HepG2 (cell line): ENCODE measurements around the gene SCGB1D1. TPM values are rescaled to one million over a fixed set of nuclear protein-coding genes. Genes with fewer than 3 reads are reported as not detected.

Experiments
- ATAC-seq: fragments of 200-7000 bp; cut with Tn5 transposase; 3 replicates; pipeline ENCODE4 v1.9.1; 2020; ENCODE audit warnings: mild to moderate bottlenecking, moderate library complexity
- BruUV-seq: library from RNA; stranded (reverse); fragments of 400-500 nt; replicated peaks from 2 replicates; lab custom pipeline; 2021; lab: Mats Ljungman, UMichigan
- CTCF ChIA-PET: fragments of 300-600 bp; formaldehyde crosslinking; extraction: SDS; loops from one replicate; lab custom pipeline; 2021; ENCODE audit warnings: low total read pairs, inconsistent platforms, low intra/inter-chr PET ratio; lab: Yijun Ruan, JAX
- POLR2A ChIA-PET: fragments of 350-600 bp; sonication (Branson Sonifier 250); formaldehyde crosslinking; loops from one replicate; lab custom pipeline; 2020; ENCODE audit warnings: antibody characterized with exemption, inconsistent platforms; lab: Yijun Ruan, JAX
- DNase-seq: peaks from one replicate; pipeline ENCODE4 v3.0.0-alpha.2; 2015; ENCODE audit warnings: low spot score
- FAIRE-seq: peaks from 3 replicates; lab custom pipeline; 2011; peaks lifted over from hg19 to GRCh38; lab: Jason Lieb, UNC
- H2AFZ ChIP-seq: one replicate; pipeline ENCODE4 v1.6.1; 2011; ENCODE audit warnings: low read length, inconsistent platforms
- H3K27ac ChIP-seq: fragments of 300-600 bp; 3 replicates; pipeline ENCODE4 v1.8.0; 2011; ENCODE audit warnings: mixed run types, mild to moderate bottlenecking, mixed read lengths, low read length, inconsistent platforms; ENCODE audit not compliant: insufficient read depth; ENCODE audit errors: extremely low read length
- H3K27me3 ChIP-seq, 2 experiments: fragments of 200-600 bp in 1 of 2; 2 replicates in 1 of 2; 3 replicates in 1 of 2; pipeline versions ENCODE4 v1.6.0 to v1.8.0; 2011; ENCODE audit warnings: low read length in 2 of 2, mild to moderate bottlenecking in 2 of 2, moderate library complexity in 2 of 2, inconsistent platforms in 1 of 2; ENCODE audit not compliant: insufficient read depth in 2 of 2, control insufficient read depth in 1 of 2
- H3K36me3 ChIP-seq, 2 experiments: fragments of 200-600 bp in 1 of 2; replicated peaks in 1 of 2; 2 replicates in 1 of 2; 3 replicates in 1 of 2; pipeline versions ENCODE4 v1.5.1 to v1.8.0; 2011; ENCODE audit warnings: low read length in 2 of 2, inconsistent platforms in 1 of 2; ENCODE audit not compliant: insufficient read depth in 2 of 2, control insufficient read depth in 1 of 2
- H3K4me1 ChIP-seq: 2 replicates; pipeline ENCODE4 v1.5.1; 2012; ENCODE audit warnings: low read length, inconsistent platforms; ENCODE audit not compliant: insufficient read depth
- H3K4me2 ChIP-seq: 2 replicates; pipeline ENCODE4 v1.6.0; 2011; ENCODE audit warnings: low read depth, low read length, inconsistent platforms
- H3K4me3 ChIP-seq, 3 experiments: fragments of 200-600 bp in 1 of 3; sonication (generic), shearing (Covaris generic) in 1 of 3; replicated peaks in 1 of 3; 2 replicates each; pipeline ENCODE4 v1.5.1; 2011 to 2016; ENCODE audit warnings: low read length in 3 of 3, inconsistent platforms in 2 of 3, low read depth in 2 of 3, mild to moderate bottlenecking in 2 of 3, control low read depth in 1 of 3, mixed read lengths in 1 of 3; ENCODE audit not compliant: insufficient read depth in 1 of 3
- H3K79me2 ChIP-seq: one replicate; pipeline ENCODE4 v1.6.1; 2011; ENCODE audit warnings: low read length, inconsistent platforms; ENCODE audit not compliant: insufficient read depth
- H3K9ac ChIP-seq: 2 replicates; pipeline ENCODE4 v1.6.0; 2011; ENCODE audit warnings: mild to moderate bottlenecking, low read depth, low read length, inconsistent platforms; ENCODE audit not compliant: insufficient read depth
- H3K9me3 ChIP-seq: 2 replicates; pipeline ENCODE4 v1.5.1; 2012; ENCODE audit warnings: mild to moderate bottlenecking, low read length
- H4K20me1 ChIP-seq: 2 replicates; pipeline ENCODE4 v1.6.0; 2011; ENCODE audit warnings: inconsistent platforms, mild to moderate bottlenecking, low read length, moderate library complexity; ENCODE audit not compliant: insufficient read depth
- ATM ChIP-seq: fragments of 450-650 bp; IDR thresholded peaks from 2 replicates; pipeline ENCODE4 v1.7.1; 2017; ENCODE audit warnings: mild to moderate bottlenecking, borderline replicate concordance
- BRD4 ChIP-seq: sonication (generic); formaldehyde crosslinking; IDR thresholded peaks from 2 replicates; pipeline ENCODE4 v1.4.0; 2020; ENCODE audit warnings: missing genetic modification reagents
- ELF1 ChIP-seq: sonication (generic); formaldehyde crosslinking; IDR thresholded peaks from 2 replicates; pipeline ENCODE4 v1.4.0; 2020; ENCODE audit warnings: missing genetic modification reagents
- HDAC6 ChIP-seq: fragments of 200-600 bp; sonication (generic); IDR thresholded peaks from 2 replicates; pipeline ENCODE4 v1.7.0; 2017; ENCODE audit warnings: mild to moderate bottlenecking, antibody characterized with exemption, low read length, low read depth
- HNRNPUL1 ChIP-seq: fragments of 200-400 bp; formaldehyde crosslinking; IDR thresholded peaks from 2 replicates; pipeline ENCODE4 v1.6.1; 2017; ENCODE audit warnings: low read depth, mild to moderate bottlenecking, low read length, moderate library complexity
- HOMEZ ChIP-seq: IDR thresholded peaks from 2 replicates; pipeline ENCODE4 v1.6.1; 2016; ENCODE audit warnings: low read depth
- HOXA9 ChIP-seq: sonication (generic); formaldehyde crosslinking; IDR thresholded peaks from 2 replicates; pipeline ENCODE4 v1.8.1; 2022; ENCODE audit warnings: missing genetic modification reagents, mild to moderate bottlenecking, moderate library complexity, borderline replicate concordance
- MAZ ChIP-seq, 2 experiments: sonication (generic) in 1 of 2; formaldehyde crosslinking in 1 of 2; IDR thresholded peaks; 2 replicates each; pipeline versions ENCODE4 v1.5.0 to v1.6.1; 2012 to 2020; ENCODE audit warnings: low read depth in 2 of 2, mild to moderate bottlenecking in 2 of 2, borderline replicate concordance in 1 of 2, improper control_type of control experiment in 1 of 2, low read length in 1 of 2, missing genetic modification reagents in 1 of 2, moderate library complexity in 1 of 2
- SAP130 ChIP-seq: IDR thresholded peaks from 2 replicates; pipeline ENCODE4 v1.6.1; 2016; ENCODE audit warnings: low read depth
- TBX3 ChIP-seq: fragments of 450-650 bp; IDR thresholded peaks from 2 replicates; pipeline ENCODE4 v1.6.1; 2017; ENCODE audit warnings: antibody characterized with exemption, mild to moderate bottlenecking, inconsistent platforms, borderline replicate concordance
- ZBTB34 ChIP-seq: sonication (generic); formaldehyde crosslinking; IDR thresholded peaks from 2 replicates; pipeline ENCODE4 v1.8.0; 2022; ENCODE audit warnings: mild to moderate bottlenecking, missing genetic modification reagents
- ZC3H13 ChIP-seq: sonication (generic); formaldehyde crosslinking; IDR thresholded peaks from 2 replicates; pipeline ENCODE4 v1.8.1; 2023; ENCODE audit warnings: mild to moderate bottlenecking, missing genetic modification reagents, moderate library complexity
- ZNF335 ChIP-seq: sonication (generic); formaldehyde crosslinking; IDR thresholded peaks from 2 replicates; pipeline ENCODE4 v1.4.0; 2020; ENCODE audit warnings: missing genetic modification reagents
- WGBS: methylation state at CpG from one replicate; pipeline ENCODE4 v1.1.6; 2017; ENCODE audit warnings: low lambda C conversion rate; 5-methylcytosine and 5-hydroxymethylcytosine counted together
- in situ Hi-C: cut with HindIII; loops from 2 replicates; pipeline ENCODE4 v1.10.0; 2017; ENCODE audit warnings: low pct_unique_long_range_greater_than_20kb; ENCODE audit not compliant: extremely low pct_ligation_motif_present
- intact Hi-C: fragments of 100-400 bp; cut with micrococcal nuclease; formaldehyde crosslinking; loops from one replicate; pipeline ENCODE4 v1.10.0; 2022; ENCODE audit not compliant: unreplicated experiment
- polyA plus RNA-seq, 8 experiments: library from polyadenylated mRNA; depleted of rRNA in 3 of 8; stranded (reverse) in 7 of 8; unstranded in 1 of 8; fragments of >200 nt; fragmentation: Illumina TruSeq in 4 of 8; extraction: Trizol in 4 of 8; gene quantifications; 2 replicates each; pipeline versions ENCODE4 v1.2.1 to v1.2.3, GENCODE V29; 2011 to 2016; ENCODE audit warnings: low read depth in 4 of 8, missing spikeins in 1 of 8, mixed read lengths in 1 of 8; ENCODE audit not compliant: insufficient read depth in 1 of 8
- total RNA-seq, 5 experiments: library from RNA; depleted of rRNA; stranded (reverse); fragments of >200 nt; fragmentation: Illumina TruSeq; extraction: Trizol; gene quantifications; 2 replicates each; pipeline ENCODE4 v1.2.3, GENCODE V29; 2016; ENCODE audit warnings: low read depth in 1 of 5

The SCGB1D1 gene
- total and polyA plus RNA-seq, 2 of the 13 experiments (the other 11 are each of a cell fraction or from before 2014, with no cell fraction given), result not detected

- POLR2A ChIA-PET, result no interaction called here
- no TSS peak for BruUV-seq
- TF ChIP-seq BRD4 (CRISPR knock-in tag), result no peak
- no peak for TF ChIP-seq HNRNPUL1
- no peak for TF ChIP-seq HOMEZ (CRISPR knock-in tag)
- TF ChIP-seq MAZ (IDR thresholded peaks at IDR 0.05; ENCODE audit: borderline replicate concordance, low read depth, low read length), result no peak
- TF ChIP-seq MAZ (CRISPR knock-in tag; IDR thresholded peaks at IDR 0.05; ENCODE audit: low read depth), result no peak
- no peak for TF ChIP-seq ELF1 (CRISPR knock-in tag)
- TF ChIP-seq ZNF335 (CRISPR knock-in tag), result no peak
- no peak for TF ChIP-seq SAP130 (CRISPR knock-in tag)
- TF ChIP-seq ZC3H13, result no peak
- TF ChIP-seq HDAC6, result no peak
- no peak for TF ChIP-seq ZBTB34 (CRISPR knock-in tag)
- no peak for TF ChIP-seq TBX3
- TF ChIP-seq ATM, result no peak
- no peak for TF ChIP-seq HOXA9 (CRISPR knock-in tag)
- Histone ChIP-seq H3K4me2 (no peak overlapping the region), H3K9me3 (no peaks in the 10 kb centered on the region), H3K36me3 (no peaks in the 10 kb centered on the region), H2AFZ (no peak overlapping the region), H3K27me3 (peaks cover 0 to 24% of the 10 kb centered on the region in 2 experiments; a peak in 2 of 5 replicates), H3K4me3 (no peak overlapping the region), H3K4me1 (no peaks in the 10 kb centered on the region), H3K79me2 (no peaks in the 10 kb centered on the region), H4K20me1 (no peaks in the 10 kb centered on the region), H3K9ac (no peak overlapping the region), H3K27ac (no peak overlapping the region)
- WGBS, result 2% methylated on average over 2 of the region's 2 CpGs
- no peak for FAIRE-seq
- CTCF ChIA-PET, result no interaction called here
- in situ Hi-C loops (no loop called here), intact Hi-C loops (no loop called here)
- DNase-seq, result no peak
- no peak for ATAC-seq
These were observed 46.2 kb downstream of the SCGB1D1 start for GRCh38 chr11:62236187-62236586.
